GM21529 (cell line): Measurements from ENCODE around the gene F12.
"Not testable (repeated sequence)": the region's sequence is repeated elsewhere in the genome, so short reads cannot be mapped to it uniquely, and the experiment has no call there.

Experiments
- ATAC-seq: cut with Tn5 transposase; IDR thresholded peaks from one replicate; pipeline ENCODE4 v1.9.1; 2021; ENCODE audit not compliant: unreplicated experiment

Gene F12

GRCh38 chr5:177370488-177371119, 38.8 kb downstream of the F12 start:
- peak; percentile 65 for ATAC-seq

GRCh38 chr5:177369645-177370440, 39.5 kb downstream of the F12 start:
- no peak for ATAC-seq

- no peak for ATAC-seq
These were observed 40.3 kb downstream of the F12 start for GRCh38 chr5:177368869-177369644.

GRCh38 chr5:177367981-177368868, 41.1 kb downstream of the F12 start:
- ATAC-seq: no peak

GRCh38 chr5:177367323-177367848, 42.0 kb downstream of the F12 start:
- ATAC-seq: no peak

GRCh38 chr5:177366528-177367322, 42.6 kb downstream of the F12 start:
- no peak for ATAC-seq

GRCh38 chr5:177365845-177366527, 43.4 kb downstream of the F12 start:
- no peak for ATAC-seq

- ATAC-seq: peak; percentile 39
These were observed 45.0 kb downstream of the F12 start for GRCh38 chr5:177364159-177364962.

- ATAC-seq: no peak
These were observed 45.8 kb downstream of the F12 start for GRCh38 chr5:177363565-177363964.

- peak; percentile 38 for ATAC-seq
These were observed 46.5 kb downstream of the F12 start for GRCh38 chr5:177362610-177363507.

GRCh38 chr5:177362292-177362609, 47.1 kb downstream of the F12 start:
- ATAC-seq: no peak

GRCh38 chr5:177361418-177362291, 47.7 kb downstream of the F12 start:
- ATAC-seq: no peak

- ATAC-seq: not testable (repeated sequence)
These were observed 48.6 kb downstream of the F12 start for GRCh38 chr5:177360740-177361139.

- no peak for ATAC-seq
These were observed 49.5 kb downstream of the F12 start for GRCh38 chr5:177359860-177360259.

- ATAC-seq: no peak
These were observed 49.9 kb downstream of the F12 start for GRCh38 chr5:177359451-177359851.

- ATAC-seq: no peak
These were observed 51.0 kb downstream of the F12 start for GRCh38 chr5:177358370-177358819.
